HEK293 (cell line): ENCODE results near the gene PAK1.

Experiments used
- CTCF ChIP-seq: fragments of 450-650 bp; formaldehyde crosslinking; IDR thresholded peaks from 2 replicates; pipeline ENCODE4 v1.5.1; 2016; ENCODE audit warnings: missing biosample characterization, missing genetic modification characterization
- REST ChIP-seq: fragments of 450-650 bp; formaldehyde crosslinking; IDR thresholded peaks from 2 replicates; pipeline ENCODE4 v1.5.1; 2016; ENCODE audit warnings: missing biosample characterization, missing genetic modification characterization
- ZNF2 ChIP-seq: fragments of 450-650 bp; formaldehyde crosslinking; IDR thresholded peaks from 2 replicates; pipeline ENCODE4 v1.5.1; 2016; ENCODE audit warnings: missing biosample characterization, missing genetic modification characterization
- ZNF423 ChIP-seq: fragments of 450-650 bp; formaldehyde crosslinking; IDR thresholded peaks from 2 replicates; pipeline ENCODE4 v1.5.1; 2016; ENCODE audit warnings: missing biosample characterization, missing genetic modification characterization

DNA sequence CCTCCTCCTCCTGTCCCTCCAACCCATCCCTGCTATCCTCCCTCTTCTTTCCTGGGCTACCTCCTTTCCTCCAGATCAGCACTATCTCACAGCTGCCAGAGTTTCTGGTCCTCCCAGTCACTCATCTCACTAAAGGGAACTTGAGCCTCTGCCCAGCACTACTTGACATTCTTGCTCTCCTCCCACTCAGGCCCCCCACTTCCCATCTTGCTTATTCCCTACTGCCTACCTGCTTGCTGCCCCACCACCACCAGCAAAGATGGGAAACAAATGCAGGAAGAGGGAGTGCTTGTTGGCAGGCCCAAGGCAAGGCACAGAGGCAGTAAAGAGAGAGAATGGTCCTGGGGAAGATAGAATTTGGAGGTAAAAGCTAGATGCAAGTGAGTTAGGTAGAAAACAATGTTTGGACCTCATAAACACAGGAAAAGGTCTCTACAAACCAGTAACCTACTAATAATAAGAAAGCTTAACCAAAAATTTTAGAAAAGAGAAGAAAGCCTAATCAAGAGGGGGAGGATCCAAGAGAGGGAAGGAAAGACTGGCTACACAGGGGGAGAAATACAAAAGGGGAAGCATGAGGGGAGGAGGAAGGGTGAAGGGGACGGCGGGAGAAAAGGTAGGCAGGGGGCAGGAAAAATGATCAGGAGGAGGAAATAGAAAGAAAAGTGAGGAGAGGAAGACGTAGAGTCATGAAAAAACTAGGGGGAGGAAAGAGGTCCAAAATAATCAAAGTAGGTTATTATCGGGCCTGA, 63.6 kb downstream of the PAK1 start:
- TF ChIP-seq ZNF423 (tag by site-specific recombination) (no peak), CTCF (tag by site-specific recombination) (no peak), ZNF2 (no peak), REST (tag by site-specific recombination) (no peak)
